HG03095 (cell line): ENCODE data around the gene TAOK3.

Source experiments
- ATAC-seq: cut with Tn5 transposase; IDR thresholded peaks from one replicate; pipeline ENCODE4 v1.9.1; 2021; ENCODE audit warnings: moderate library complexity; ENCODE audit not compliant: unreplicated experiment

TAOK3 gene

DNA sequence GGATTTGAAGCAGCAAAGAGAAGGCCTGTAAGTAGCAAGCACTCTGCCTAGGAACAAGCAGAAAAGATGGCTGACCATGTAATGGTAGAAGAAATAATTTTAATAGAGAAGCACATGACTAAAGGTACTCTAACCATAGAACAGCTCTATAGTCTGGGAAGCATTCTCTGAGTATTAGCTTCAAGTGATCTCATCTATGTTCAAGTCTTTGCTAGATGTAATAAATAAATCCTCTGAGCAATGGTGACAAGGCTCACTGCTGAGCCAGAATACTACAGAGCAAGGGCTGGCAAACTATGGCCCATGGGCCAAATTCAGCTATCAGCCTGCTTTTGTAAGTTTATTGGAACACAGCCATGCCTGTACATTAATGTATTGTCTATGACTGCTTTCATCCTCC lies 152.0 kb downstream of the TAOK3 start:
- no peak for ATAC-seq

DNA sequence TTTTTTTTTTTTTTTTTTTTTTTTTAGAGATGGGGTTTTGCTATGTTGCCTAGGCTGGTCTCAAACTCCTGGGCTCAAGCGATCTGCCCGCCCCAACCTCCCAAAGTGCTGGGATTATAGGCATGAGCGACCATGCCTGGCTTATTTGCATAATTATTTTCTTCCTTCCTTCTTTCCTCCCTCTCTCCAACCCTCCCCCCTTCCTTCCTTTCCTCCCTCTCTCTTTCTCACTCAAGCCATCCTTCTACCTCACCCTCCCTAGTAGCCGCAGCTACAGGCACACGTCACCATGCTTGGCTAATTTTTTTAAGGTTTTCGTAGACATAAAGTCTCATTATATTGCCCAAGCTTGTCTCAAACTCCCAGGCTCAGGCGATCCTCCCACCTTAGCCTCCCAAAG lies 152.9 kb downstream of the TAOK3 start:
- no peak for ATAC-seq

DNA sequence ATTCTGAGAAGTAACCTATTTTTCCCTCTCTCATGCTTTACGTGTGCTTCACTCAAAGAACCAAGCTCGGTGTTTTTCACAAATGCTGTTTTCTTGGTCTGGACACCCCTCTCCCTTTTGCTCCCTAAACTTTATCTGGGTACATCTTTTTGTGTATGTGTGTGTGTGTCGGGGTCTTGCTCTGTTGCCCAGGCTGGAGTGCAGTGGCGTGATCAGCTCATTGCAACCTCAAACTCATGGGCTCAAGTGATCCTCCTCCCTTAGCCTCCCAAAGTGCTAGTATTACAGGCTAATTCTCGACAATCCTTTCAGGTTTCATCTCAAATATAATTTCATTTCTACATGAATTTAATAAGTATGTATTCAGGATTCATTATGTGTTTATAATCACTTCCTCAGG lies 153.6 kb downstream of the TAOK3 start:
- ATAC-seq, result no peak

DNA sequence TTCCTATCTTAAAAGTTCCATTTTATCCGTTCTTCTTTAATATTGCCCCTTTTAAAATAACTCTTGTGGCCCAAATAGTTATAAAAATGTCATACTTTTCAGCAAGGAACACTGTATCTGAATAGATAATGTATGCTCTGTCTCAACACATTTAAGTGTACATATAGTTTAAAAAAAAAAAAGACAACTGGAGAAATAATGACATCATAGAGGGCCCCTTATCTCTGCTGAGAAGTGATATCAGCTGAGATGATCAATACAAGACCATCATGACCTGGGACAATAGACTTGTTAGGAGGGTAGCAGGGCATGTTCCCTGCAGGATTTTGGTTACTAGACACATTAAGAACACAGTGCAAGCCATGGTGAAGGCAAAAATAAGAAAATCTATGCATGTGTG lies 159.3 kb downstream of the TAOK3 start:
- ATAC-seq, result no peak

DNA sequence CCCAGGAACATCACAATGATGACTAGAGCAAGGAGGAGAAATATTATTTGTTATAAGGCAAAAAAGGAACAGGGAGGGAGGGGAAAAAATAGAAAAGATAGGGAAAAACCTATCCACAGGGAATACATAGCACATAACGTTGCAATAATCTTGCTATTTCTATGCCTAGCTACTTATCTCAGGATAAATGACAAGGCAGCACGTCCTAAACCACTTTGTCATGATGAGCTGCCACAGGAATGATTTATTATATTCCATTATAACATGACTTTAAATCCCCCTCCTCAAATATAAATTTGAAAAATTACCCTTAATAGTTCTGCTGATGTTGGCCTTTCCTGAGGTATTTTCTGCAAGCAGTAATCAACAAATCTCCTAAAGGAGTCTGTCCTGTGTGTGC lies 160.1 kb downstream of the TAOK3 start:
- no peak for ATAC-seq

DNA sequence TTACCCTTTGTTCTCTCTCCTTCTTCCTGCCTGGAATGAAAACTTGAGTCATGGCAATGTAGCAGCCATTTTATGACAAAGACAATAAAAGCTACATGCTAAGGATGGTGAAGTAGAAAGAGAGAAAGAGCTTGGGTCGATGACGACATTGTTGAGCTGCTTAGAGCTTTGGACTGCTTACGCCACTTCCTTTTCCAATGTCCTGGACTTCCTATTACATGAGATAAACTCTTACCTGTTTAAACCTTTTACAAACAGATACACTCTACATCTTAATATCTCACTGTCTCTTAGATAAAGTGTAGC lies 166.6 kb downstream of the TAOK3 start:
- no peak for ATAC-seq

DNA sequence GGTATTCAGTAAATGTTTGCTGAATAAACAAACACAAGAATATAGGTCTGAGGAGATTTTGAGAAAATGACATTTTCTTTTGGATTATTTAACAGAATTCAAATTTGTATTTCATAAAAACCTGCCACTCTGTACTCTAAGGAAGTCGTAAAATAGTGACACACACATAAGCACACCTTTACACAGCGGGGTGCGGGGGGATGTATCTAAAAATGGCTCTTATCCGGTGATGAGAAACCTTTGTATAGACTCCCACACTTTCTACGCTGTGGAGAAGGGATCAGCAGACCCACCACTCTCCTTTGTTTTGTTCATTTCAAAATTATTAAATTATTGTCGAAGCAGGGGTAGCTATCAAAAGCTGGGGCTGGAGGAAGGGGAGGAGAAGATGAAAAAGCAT lies 178.7 kb downstream of the TAOK3 start:
- no peak for ATAC-seq

DNA sequence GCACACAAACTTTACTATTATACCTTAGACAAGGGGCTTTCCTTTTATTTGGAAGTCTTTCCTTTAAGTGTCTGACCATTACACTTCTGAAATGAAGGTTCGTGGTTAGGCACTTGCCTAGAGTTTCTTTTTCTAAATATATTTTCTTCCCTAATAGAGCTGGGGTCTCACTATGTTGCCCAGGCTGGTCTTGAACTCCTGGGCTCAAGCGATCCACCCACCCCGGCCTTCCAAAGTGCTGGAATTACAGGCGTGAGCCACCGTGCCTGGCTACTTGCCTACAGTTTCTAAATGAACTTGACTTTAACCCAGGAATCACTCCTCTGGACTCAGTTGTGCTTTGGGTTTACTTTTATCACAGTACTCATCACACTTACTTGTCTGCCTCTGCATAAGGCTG lies 179.2 kb downstream of the TAOK3 start:
- no peak for ATAC-seq

DNA sequence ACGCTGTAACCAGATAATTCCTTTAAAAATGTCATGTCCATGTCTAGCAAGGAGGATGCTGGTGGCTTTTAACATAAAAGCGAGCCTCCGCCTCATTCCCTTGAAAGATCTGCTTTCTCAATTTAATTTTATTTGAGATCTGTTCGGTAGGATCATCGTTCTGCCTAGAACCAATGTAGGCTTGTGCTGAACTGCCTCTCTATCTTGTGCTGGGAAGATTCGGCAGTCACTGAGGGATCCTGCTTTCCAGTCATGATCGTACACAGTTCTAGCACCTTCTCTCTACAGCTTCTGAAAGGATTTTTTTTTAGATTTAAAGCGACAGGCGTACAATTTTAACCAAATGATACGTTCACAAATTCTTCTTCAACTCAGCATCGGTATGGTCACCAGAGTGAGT lies 182.4 kb downstream of the TAOK3 start:
- no peak for ATAC-seq

DNA sequence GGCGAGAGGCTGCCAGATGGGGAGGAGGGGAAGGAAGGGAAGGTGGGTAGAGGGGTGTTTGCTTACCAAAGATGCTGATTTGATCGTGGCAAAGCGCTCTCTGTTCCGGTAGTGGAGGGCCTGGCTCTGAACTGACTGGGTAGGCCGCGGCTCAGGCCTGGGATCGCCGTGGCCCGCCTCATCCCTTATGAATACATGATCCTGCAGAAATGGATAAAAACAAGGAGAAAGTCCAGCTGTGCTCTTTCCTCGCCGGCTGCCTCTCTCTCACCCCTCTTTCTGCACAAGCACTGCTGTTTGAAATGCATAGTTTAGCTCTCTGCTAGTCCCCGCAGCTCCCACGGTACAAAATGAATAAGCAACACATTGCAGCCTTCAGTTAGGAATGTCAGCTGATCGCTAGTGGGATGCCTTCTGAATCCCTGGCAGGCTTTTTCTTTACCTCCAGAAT lies 182.9 kb downstream of the TAOK3 start:
- no peak for ATAC-seq

DNA sequence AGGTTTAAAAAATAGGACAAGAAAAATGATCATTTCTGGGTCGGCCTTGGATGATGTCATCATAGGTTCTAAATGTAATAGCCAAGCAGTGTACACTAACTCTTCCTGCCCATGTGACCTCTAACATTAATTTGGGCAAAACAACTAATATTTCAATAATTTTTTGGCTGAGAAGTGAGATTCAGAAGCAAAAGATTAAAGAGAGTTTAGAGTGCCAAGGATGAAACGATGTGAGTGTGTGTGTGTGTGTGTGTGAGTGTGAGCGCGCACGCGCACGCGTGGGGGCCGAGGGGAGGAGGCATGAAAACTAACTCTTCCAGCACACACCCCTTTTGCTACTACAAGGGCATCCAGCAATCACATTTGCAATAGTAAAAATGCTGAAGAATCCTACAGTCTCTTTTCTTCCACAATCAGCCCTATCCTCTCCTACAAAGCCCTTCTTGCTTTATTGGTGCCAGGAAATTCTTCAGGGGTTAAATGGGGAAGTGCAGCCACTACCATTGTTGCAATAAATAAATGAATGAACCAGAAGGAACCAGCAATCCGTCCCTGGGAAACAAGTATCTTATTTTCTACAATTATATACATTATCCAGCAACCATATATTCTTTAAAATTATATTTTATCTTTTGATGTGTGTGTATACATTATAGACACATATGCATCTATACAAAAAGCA lies 183.9 kb downstream of the TAOK3 start:
- no peak for ATAC-seq

DNA sequence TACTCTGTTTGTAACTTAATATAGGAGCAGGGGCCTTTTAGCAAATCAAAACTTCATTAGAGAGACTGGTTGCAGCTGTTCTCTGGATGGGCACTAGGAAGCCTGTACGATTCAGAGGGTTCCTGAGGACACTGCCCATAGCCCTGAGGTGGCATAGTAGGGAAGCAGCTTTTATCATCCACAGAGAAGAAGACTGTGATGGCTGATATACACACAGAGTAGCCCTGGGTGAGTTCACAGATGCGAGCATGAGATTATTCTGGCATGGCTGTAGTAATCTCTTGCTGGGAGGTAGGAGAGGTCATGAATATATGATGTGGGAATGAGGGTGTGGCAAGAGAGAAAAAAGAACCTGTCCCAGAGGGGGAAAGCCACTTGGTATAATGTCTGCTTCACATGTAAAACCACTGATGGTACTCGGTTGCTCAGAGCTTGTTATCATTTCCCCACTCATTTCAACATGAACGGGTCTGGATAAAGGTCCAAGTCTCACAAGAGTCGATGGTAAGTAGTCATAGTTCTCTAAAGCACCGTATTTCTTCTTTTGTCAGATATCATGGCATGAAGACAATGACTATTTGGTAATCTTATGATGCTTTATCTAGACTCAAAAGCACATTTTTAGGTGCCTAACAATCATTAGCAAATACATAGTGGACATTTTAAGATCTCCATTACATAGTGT lies 184.8 kb downstream of the TAOK3 start:
- ATAC-seq, result no peak

DNA sequence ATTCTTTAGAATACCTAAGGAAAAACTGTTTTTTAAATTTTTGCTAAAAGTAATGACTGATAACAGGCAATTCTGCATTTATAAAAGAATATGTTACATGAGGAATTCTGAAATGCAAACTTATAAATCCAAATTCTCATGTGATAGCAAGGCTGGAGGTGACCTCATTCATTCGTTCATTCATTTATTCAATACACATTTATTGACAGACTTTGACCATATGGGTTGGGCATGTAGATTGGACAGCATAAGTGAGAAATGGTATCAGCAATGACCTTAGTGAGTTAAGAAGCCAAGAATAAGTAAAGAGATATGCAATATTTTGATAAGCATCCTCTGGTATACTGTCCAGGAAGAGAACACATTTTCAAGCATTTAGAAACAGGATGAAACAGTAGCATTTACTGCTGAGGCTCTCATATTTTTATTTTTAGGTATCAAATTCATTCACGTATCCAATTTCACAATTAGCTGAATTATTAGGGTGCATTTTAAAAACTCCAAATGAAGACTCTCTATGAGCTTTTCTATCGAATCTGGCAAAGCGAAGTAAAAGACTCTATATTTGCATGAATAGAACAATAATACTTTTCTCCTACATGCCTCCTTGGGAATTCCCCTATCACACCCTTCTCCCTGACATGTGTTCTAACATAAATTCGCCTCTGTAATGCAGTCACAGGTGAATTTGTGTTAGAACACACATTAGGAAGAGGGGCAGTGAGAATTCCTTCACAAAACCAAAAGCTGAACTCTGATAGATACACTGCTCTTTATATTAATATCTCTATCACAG lies 186.9 kb downstream of the TAOK3 start:
- no peak for ATAC-seq

DNA sequence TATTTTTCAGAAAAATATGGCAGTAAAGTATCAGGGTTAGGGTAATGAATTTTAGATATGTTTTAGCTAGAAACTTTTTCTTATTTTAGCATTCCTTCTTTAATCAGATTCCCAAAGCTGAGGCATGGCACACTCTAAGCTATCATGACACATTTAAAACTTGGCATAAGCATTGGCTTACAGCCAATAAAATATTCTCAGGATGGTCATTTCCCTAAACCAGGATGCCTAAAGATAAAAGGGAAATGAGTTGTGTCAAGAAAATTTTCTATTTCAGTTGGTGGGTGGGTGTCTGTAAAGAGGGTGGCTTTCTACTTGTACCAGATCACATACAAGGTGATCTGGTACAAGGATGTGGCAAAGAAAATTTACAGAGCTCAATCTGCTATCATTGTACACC lies 189.0 kb downstream of the TAOK3 start:
- no peak for ATAC-seq

DNA sequence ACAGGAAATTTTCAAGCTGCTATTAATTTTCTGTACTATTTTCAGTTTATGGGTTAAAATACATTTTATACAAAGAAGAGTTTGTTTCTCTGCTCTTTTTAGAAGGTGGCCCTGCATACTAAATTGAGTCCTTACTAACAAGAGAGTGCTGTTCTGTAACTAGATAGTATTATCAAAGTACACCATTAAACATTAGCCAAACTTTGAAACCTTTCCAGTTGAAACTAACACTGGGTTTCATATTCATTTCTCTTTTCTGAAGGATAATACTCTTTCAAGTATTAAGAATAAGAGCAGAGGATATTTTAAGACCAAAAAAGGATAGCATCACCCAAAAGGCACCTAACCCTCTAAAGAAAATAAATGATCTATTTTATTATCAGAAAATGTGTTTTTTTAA lies 189.6 kb downstream of the TAOK3 start:
- no peak for ATAC-seq

DNA sequence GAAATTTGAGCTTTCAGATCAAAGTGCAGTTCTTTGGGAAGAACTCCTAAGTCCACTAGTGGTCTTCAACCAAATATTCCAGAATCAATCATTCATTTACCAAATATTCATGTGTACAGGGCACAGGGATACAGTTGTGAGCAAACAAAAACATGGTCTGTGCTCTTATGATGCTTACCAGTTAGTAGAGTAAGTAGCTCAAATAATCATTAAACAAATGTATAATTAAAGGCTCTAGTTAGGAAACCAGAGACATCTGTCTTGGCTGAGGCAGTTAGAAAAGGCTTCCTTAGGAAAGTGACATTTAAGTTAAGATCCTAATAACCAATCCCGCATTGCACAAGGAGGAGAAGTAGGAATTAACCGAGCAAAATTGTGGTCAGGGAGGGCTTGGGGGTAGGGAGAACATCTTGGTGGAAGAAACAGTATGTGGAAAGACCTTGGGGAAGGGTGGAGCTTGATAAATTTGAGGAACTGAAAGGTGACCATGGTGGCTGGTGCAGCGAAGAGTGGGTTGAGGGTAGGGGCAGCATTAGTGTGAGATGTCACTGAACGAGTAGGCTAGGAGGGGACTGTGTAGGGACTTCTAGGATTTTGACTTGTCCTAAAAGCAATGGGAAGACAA lies 196.8 kb downstream of the TAOK3 start:
- peak; percentile 69 for ATAC-seq

DNA sequence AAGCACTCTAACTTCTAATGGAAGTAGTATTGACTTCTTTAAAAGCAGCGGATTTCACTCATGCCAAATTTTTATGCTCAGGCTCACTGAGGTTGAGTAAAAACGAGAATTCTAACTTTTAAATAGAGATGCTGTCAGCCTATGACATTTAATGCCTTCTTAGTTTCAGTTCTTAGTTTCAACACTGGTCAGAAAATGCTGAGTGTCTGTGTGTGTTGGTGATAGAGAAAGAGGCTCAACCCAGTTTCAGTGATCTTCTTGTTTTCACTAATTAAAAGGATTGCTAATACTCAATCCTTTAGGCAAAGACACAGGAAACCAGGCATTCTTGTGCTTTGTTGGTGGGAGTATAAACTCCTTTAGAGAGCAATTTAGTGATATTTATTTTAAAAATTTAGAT lies 205.8 kb downstream of the TAOK3 start:
- peak; percentile 99 for ATAC-seq

DNA sequence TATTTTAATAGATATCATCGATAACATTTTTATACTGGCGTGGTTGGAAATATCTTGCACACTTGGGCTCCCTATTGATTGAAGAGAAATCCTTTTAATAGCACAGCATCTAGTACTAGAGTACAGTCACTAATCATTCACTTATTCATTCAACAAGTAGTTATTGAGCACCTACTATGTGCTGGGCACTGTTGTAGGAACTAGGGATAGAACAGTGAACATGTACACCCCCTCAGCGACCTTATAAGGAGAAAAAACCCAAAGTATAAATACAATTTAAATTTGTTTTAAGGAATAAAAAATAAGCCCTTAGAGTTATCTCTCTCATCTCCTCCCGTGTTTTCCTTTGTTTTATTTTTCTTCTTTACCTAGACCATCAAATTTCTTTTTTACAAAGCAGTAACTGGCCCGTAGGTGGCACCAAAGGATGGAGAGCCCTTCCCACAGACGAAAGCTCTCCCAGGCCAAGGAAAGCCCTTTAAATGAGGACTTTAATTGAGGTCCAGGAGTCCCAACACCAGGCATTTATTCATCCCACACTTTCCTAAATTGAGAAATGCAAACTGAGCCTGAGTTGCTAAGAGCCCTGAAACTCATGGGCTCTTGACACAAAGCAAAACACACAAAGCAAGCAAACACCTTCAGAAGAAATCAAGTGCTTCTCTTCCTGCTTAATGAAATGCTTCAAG lies 207.8 kb downstream of the TAOK3 start:
- no peak for ATAC-seq

DNA sequence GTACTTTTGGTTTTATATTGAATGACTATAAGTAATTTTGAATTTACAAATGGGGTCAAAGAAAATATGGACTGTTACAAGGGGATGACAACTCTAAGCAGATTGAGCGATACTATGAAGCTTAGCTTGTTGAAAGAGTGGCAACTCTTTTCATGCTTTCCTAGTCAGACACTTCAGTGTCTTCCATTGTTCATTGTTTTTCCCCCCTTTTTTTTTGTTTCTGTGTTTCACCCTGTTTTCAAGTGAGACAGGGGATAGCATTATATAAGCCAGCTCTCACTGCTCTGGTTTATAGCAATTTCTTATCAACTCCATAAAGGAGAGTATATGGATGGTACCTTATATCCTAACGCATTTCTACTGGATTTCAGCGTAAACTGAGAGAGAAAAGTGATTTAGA lies 212.2 kb downstream of the TAOK3 start:
- ATAC-seq, result no peak

DNA sequence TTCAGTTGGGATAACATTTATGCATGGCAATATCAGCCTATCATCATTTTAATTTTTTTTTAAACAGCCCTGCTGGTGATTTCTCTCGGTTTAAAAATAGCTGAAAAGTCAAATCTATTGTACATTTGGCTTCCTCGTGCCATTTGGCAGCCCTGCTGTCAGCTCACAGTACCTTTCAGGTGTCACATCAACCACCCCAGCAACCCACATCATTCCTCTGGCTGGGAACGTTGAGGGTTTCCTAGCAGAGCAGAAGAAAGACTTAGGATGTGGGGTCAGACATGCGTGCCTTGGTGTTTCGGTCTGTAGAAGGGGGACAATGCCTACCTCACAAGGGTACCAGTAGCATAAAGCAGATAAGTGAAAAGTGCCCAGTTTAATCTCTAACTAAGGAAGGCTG lies 221.0 kb downstream of the TAOK3 start:
- no peak for ATAC-seq

DNA sequence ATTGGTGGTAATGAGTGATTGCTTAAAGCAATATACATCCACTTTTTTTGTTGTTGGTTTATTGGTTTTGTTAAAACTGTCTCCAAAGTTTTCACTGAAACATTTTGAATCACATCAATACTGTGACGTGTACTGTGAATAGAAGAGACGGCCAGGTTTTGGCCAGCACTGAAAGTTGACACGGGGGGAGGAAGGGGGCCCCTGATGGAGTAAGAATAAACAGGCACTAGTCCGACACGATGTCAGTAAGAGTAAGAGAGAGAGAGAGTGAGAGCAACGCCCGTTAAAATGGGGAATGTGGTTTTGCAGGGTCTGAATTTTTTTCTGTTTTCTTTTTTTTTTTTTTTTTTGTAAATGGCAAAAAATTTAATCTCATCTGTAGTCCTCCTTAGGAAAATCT lies 222.1 kb downstream of the TAOK3 start:
- ATAC-seq, result no peak
